Gastroesophageal sphincter (tissue), 3 donors: ENCODE results near the gene TRIM49D2.

ENCODE experiments used
- CTCF ChIP-seq, 4 experiments: fragments of 200-600 bp in 2 of 4; fragments of 450-650 bp in 2 of 4; sonication (generic) in 1 of 4; IDR thresholded peaks; one replicate each; pipeline ENCODE4 v1.5.1; 2017 to 2019; ENCODE audit warnings: antibody characterized with exemption in 4 of 4, mild to moderate bottlenecking in 2 of 4, moderate library complexity in 2 of 4
- EP300 ChIP-seq: sonication (generic); formaldehyde crosslinking; IDR thresholded peaks from one replicate; pipeline ENCODE4 v1.6.1; 2017; ENCODE audit warnings: antibody characterized with exemption, mild to moderate bottlenecking
- POLR2A ChIP-seq, 2 donors: fragments of 450-650 bp; IDR thresholded peaks; one replicate each; pipeline ENCODE4 v1.6.1; 2017; ENCODE audit warnings: antibody characterized with exemption in 2 of 2, mild to moderate bottlenecking in 2 of 2, moderate library complexity in 1 of 2
- POLR2AphosphoS5 ChIP-seq: sonication (generic); formaldehyde crosslinking; IDR thresholded peaks from one replicate; pipeline ENCODE4 v1.6.1; 2017; ENCODE audit warnings: antibody characterized with exemption

- TF ChIP-seq CTCF (IDR thresholded peaks at IDR 0.05) (no peak), POLR2A (IDR thresholded peaks at IDR 0.05) (no peak), EP300 (no peak), POLR2AphosphoS5 (no peak)
Observed at GRCh38 chr11:89922195-89922660, 1.6 kb upstream of the TRIM49D2 start, which contains the start of gene TRIM49D1.
